Epidermal melanocyte (primary cell): Measurements from ENCODE around the gene CLDN2.

Source experiments
- DNase-seq: peaks from one replicate; pipeline ENCODE4 v3.0.0; 2011; ENCODE audit warnings: low spot score; ENCODE audit not compliant: insufficient read length

Gene CLDN2

GRCh38 chrX:106921637-106922036, 1.4 kb downstream of the CLDN2 start:
- DNase-seq = no peak

GRCh38 chrX:106927023-106927422, 6.8 kb downstream of the CLDN2 start:
- DNase-seq = no peak

GRCh38 chrX:106927700-106928099, 7.5 kb downstream of the CLDN2 start:
- no peak for DNase-seq

GRCh38 chrX:106928227-106928626, 8.0 kb downstream of the CLDN2 start:
- DNase-seq = no peak

GRCh38 chrX:106931831-106932491, 11.8 kb downstream of the CLDN2 start:
- DNase-seq = peak; percentile 29

GRCh38 chrX:106932492-106932923, 12.3 kb downstream of the CLDN2 start:
- DNase-seq = no peak

- no peak for DNase-seq
Observed at GRCh38 chrX:106932960-106933537, 12.8 kb downstream of the CLDN2 start.

- no peak for DNase-seq
Observed at GRCh38 chrX:106933538-106933961, 13.3 kb downstream of the CLDN2 start.

GRCh38 chrX:106935175-106935574, 15.0 kb downstream of the CLDN2 start:
- no peak for DNase-seq

GRCh38 chrX:106936246-106936645, 16.0 kb downstream of the CLDN2 start:
- DNase-seq = no peak

GRCh38 chrX:106939566-106939965, 19.4 kb downstream of the CLDN2 start:
- no peak for DNase-seq

- DNase-seq = no peak
Observed at GRCh38 chrX:106940068-106940467, 19.9 kb downstream of the CLDN2 start.

GRCh38 chrX:106946464-106946863, 26.3 kb downstream of the CLDN2 start:
- DNase-seq = no peak

GRCh38 chrX:106948641-106949040, 28.4 kb downstream of the CLDN2 start:
- no peak for DNase-seq

- DNase-seq = no peak
Observed at GRCh38 chrX:106949366-106949765, 29.2 kb downstream of the CLDN2 start.

GRCh38 chrX:106950381-106950780, 30.2 kb downstream of the CLDN2 start:
- DNase-seq = no peak

GRCh38 chrX:106951230-106951629, 31.0 kb downstream of the CLDN2 start:
- no peak for DNase-seq

- no peak for DNase-seq
Observed at GRCh38 chrX:106952089-106952488, 31.9 kb downstream of the CLDN2 start.

- DNase-seq = no peak
Observed at GRCh38 chrX:106952538-106952937, 32.3 kb downstream of the CLDN2 start.

- no peak for DNase-seq
Observed at GRCh38 chrX:106952988-106953387, 32.8 kb downstream of the CLDN2 start.

GRCh38 chrX:106954041-106954440, 33.8 kb downstream of the CLDN2 start:
- DNase-seq = no peak

GRCh38 chrX:106955004-106955772, 35.0 kb downstream of the CLDN2 start:
- DNase-seq = no peak

GRCh38 chrX:106957856-106958255, 37.7 kb downstream of the CLDN2 start:
- DNase-seq = no peak
